ENCODE data around the gene RFPL3. TPM values are rescaled to one million over a fixed set of nuclear protein-coding genes. Genes with fewer than 3 reads are reported as not detected.

Gene RFPL3
- polyA plus RNA-seq, 1 experiment, result not detected

GRCh38 chr22:32380991-32381390, 23.3 kb downstream of the RFPL3 start:
- POLR2A ChIA-PET, result no interaction called here
- no peak for DNase-seq (ENCODE audit: low read depth)
- no peak for TF ChIP-seq CTCF (IDR thresholded peaks at IDR 0.05; ENCODE audit: insufficient read depth, low read depth, low read length)
- Histone ChIP-seq H3K36me3 (ENCODE audit: control insufficient read depth, insufficient read depth, low read length) (peaks cover 1% of the 10 kb centered on the region), H3K4me3 (ENCODE audit: low read depth, low read length) (no peak overlapping the region), H3K27me3 (ENCODE audit: control insufficient read depth, insufficient read depth, low read length) (no peaks in the 10 kb centered on the region)
- CTCF ChIA-PET, result no interaction called here

- Histone ChIP-seq H3K27me3 (ENCODE audit: control insufficient read depth, insufficient read depth, low read length) (no peaks in the 10 kb centered on the region), H3K36me3 (ENCODE audit: control insufficient read depth, insufficient read depth, low read length) (peaks cover 8% of the 10 kb centered on the region), H3K4me3 (ENCODE audit: low read depth, low read length) (no peak overlapping the region)
- CTCF ChIA-PET, result no interaction called here
- TF ChIP-seq CTCF (IDR thresholded peaks at IDR 0.05; ENCODE audit: insufficient read depth, low read depth, low read length), result no peak
- POLR2A ChIA-PET, result no interaction called here
- no peak for DNase-seq (ENCODE audit: low read depth)
Measured at GRCh38 chr22:32385681-32386080, 28.0 kb downstream of the RFPL3 start.

GRCh38 chr22:32389685-32390084, 32.0 kb downstream of the RFPL3 start:
- Histone ChIP-seq H3K36me3 (ENCODE audit: control insufficient read depth, insufficient read depth, low read length) (peaks cover 17% of the 10 kb centered on the region), H3K27me3 (ENCODE audit: control insufficient read depth, insufficient read depth, low read length) (no peaks in the 10 kb centered on the region), H3K4me3 (ENCODE audit: low read depth, low read length) (no peak overlapping the region)
- ChIA-PET POLR2A (no interaction called here), CTCF (interaction anchor here (1.0 to 1.4 kb wide), 5 partner anchors 10 to 22 kb away, joined by 3 to 6 read pairs (median 3); partner anchors contain the start of gene RTCB)
- TF ChIP-seq CTCF (IDR thresholded peaks at IDR 0.05; ENCODE audit: insufficient read depth, low read depth, low read length), result peak; percentile 47
- no peak for DNase-seq (ENCODE audit: low read depth)

- ChIA-PET POLR2A (no interaction called here), CTCF (no interaction called here)
- TF ChIP-seq CTCF (IDR thresholded peaks at IDR 0.05; ENCODE audit: insufficient read depth, low read depth, low read length), result no peak
- no peak for DNase-seq (ENCODE audit: low read depth)
- H3K27me3 ChIP-seq (ENCODE audit: control insufficient read depth, insufficient read depth, low read length), result no peaks in the 10 kb centered on the region
- no peak overlapping the region for H3K4me3 ChIP-seq (ENCODE audit: low read depth, low read length)
- peaks cover 21% of the 10 kb centered on the region for H3K36me3 ChIP-seq (ENCODE audit: control insufficient read depth, insufficient read depth, low read length)
Measured at GRCh38 chr22:32395107-32395506, 37.4 kb downstream of the RFPL3 start.

- no peak for TF ChIP-seq CTCF (IDR thresholded peaks at IDR 0.05; ENCODE audit: insufficient read depth, low read depth, low read length)
- Histone ChIP-seq H3K27me3 (ENCODE audit: control insufficient read depth, insufficient read depth, low read length) (no peaks in the 10 kb centered on the region), H3K4me3 (ENCODE audit: low read depth, low read length) (no peak overlapping the region), H3K36me3 (ENCODE audit: control insufficient read depth, insufficient read depth, low read length) (peaks cover 23% of the 10 kb centered on the region)
- POLR2A ChIA-PET, result no interaction called here
- CTCF ChIA-PET, result interaction anchor here (1.6 kb wide), 1 partner anchor 13 kb away, joined by 4 read pairs; no protein-coding TSS in a partner anchor
- DNase-seq (ENCODE audit: low read depth), result no peak
Measured at GRCh38 chr22:32396255-32396654, 38.6 kb downstream of the RFPL3 start.
